Thyroid gland (tissue), 4 donors: ENCODE results near the gene TMEM119.

Experiments
- POLR2A ChIP-seq, 2 donors: fragments of 450-650 bp; IDR thresholded peaks; one replicate each; pipeline ENCODE4 v1.6.1; 2017; ENCODE audit warnings: antibody characterized with exemption in 2 of 2, mild to moderate bottlenecking in 2 of 2, moderate library complexity in 1 of 2
- TF ChIP-seq, protein P1 (sequence below), 6 experiments: fragments of 200-600 bp in 3 of 6; fragments of 450-650 bp in 3 of 6; sonication (generic) in 3 of 6; IDR thresholded peaks; one replicate each; pipeline ENCODE4 v1.5.1; 2016 to 2019; ENCODE audit warnings: antibody characterized with exemption in 6 of 6, mild to moderate bottlenecking in 2 of 6, inconsistent platforms in 1 of 6, moderate library complexity in 1 of 6

DNA sequence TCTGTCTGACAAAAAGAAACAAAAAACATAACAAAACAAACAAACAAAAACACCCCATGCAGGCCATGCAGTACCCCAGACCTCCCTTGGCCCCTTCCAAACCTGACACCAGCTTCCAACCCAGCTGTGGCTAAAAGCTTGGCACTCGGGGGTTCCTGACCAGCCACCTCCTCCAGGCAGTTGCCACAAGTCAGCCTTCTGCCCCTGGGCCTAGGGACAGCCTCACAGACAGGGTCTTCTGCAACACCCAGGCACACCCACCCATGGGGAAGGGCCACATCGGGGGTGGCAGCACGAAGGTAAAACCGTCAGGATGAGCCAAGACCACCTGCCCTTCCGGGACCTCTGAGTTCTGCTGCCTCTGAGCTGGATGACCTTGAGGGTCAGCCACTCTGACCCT lies 10.7 kb upstream of the TMEM119 start:
- TF ChIP-seq, protein P1, sequence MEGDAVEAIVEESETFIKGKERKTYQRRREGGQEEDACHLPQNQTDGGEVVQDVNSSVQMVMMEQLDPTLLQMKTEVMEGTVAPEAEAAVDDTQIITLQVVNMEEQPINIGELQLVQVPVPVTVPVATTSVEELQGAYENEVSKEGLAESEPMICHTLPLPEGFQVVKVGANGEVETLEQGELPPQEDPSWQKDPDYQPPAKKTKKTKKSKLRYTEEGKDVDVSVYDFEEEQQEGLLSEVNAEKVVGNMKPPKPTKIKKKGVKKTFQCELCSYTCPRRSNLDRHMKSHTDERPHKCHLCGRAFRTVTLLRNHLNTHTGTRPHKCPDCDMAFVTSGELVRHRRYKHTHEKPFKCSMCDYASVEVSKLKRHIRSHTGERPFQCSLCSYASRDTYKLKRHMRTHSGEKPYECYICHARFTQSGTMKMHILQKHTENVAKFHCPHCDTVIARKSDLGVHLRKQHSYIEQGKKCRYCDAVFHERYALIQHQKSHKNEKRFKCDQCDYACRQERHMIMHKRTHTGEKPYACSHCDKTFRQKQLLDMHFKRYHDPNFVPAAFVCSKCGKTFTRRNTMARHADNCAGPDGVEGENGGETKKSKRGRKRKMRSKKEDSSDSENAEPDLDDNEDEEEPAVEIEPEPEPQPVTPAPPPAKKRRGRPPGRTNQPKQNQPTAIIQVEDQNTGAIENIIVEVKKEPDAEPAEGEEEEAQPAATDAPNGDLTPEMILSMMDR (IDR thresholded peaks at IDR 0.05): no peak
- TF ChIP-seq POLR2A (IDR thresholded peaks at IDR 0.05): no peak
